GM21717 (cell line): ENCODE measurements around the gene EXOSC2.

Experiments
- ATAC-seq: cut with Tn5 transposase; IDR thresholded peaks from one replicate; pipeline ENCODE4 v1.9.1; 2021; ENCODE audit warnings: mild to moderate bottlenecking, moderate library complexity; ENCODE audit not compliant: unreplicated experiment

Gene EXOSC2, protein sequence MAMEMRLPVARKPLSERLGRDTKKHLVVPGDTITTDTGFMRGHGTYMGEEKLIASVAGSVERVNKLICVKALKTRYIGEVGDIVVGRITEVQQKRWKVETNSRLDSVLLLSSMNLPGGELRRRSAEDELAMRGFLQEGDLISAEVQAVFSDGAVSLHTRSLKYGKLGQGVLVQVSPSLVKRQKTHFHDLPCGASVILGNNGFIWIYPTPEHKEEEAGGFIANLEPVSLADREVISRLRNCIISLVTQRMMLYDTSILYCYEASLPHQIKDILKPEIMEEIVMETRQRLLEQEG

DNA sequence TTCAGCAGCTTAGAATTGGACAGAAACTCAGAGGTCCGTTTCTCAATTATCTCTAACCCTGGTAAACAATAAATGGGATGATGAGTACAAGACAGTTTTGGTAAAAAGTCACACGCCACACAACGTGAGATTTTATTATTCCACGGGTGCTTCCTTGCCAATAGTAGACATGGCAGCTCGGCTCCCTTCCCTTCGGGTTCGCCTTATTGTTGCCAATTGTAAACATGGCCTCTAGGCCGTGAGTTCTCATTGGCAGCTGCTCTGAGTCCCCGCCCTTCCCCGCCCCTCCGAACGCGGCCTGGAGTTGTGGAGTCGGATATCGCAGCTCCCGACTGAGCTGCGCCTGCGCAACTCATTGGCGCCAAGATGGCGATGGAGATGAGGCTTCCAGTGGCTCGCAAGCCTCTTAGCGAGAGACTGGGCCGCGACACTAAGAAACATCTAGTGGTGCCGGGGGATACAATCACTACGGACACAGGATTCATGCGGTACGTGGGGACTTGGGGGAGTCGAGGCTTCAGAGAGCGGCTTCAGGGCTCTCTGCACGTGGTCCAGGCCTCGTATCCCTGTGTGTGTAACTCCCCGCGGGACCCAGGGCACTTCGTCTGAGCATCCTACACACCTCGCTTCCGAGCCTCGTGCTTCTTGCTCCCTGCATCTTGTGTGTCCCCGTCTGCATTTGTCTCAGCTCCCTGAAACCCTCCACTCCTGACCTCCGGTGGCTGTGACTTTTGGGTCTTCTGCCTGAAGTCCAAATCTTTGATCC is at the start of gene EXOSC2:
Gene EXOSC2, plus strand, starts transcription at position 355 of the 766 bp plus-strand sequence. Its CDS starts 12 bp downstream, at position 367.
- ATAC-seq: peak; percentile 94

DNA sequence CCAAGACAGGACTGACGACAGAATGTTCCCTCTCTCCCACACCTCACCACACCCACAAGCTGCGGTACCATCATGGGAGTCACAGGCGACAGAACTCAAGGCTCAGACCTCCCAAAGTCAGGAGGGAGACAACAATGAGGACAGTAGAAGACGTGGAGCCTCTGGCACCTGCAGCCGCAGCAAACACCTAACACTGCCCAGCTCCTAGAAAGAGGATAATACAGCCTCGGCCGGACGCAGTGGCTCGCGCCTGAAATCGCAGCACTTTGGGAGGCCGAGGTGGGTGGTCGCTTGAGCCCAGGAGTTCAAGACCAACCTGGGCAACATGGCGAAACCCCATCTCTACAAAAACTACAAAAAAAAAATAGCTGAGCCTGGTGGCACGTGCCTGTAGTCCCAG is 42.4 kb upstream of the EXOSC2 start:
- ATAC-seq: no peak

- ATAC-seq: no peak
These were observed 41.8 kb upstream of the EXOSC2 start for GRCh38 chr9:130651752-130652151.

- ATAC-seq: no peak
These were observed 38.7 kb upstream of the EXOSC2 start for GRCh38 chr9:130654879-130655278.

GRCh38 chr9:130658893-130659698 is 34.5 kb upstream of the EXOSC2 start:
- no peak for ATAC-seq

- no peak for ATAC-seq
These were observed 33.8 kb upstream of the EXOSC2 start for GRCh38 chr9:130659699-130660248.

GRCh38 chr9:130660326-130660682 is 33.3 kb upstream of the EXOSC2 start:
- no peak for ATAC-seq

- ATAC-seq: no peak
These were observed 32.7 kb upstream of the EXOSC2 start for GRCh38 chr9:130660683-130661450.

GRCh38 chr9:130661451-130662098 is 32.0 kb upstream of the EXOSC2 start:
- no peak for ATAC-seq

DNA sequence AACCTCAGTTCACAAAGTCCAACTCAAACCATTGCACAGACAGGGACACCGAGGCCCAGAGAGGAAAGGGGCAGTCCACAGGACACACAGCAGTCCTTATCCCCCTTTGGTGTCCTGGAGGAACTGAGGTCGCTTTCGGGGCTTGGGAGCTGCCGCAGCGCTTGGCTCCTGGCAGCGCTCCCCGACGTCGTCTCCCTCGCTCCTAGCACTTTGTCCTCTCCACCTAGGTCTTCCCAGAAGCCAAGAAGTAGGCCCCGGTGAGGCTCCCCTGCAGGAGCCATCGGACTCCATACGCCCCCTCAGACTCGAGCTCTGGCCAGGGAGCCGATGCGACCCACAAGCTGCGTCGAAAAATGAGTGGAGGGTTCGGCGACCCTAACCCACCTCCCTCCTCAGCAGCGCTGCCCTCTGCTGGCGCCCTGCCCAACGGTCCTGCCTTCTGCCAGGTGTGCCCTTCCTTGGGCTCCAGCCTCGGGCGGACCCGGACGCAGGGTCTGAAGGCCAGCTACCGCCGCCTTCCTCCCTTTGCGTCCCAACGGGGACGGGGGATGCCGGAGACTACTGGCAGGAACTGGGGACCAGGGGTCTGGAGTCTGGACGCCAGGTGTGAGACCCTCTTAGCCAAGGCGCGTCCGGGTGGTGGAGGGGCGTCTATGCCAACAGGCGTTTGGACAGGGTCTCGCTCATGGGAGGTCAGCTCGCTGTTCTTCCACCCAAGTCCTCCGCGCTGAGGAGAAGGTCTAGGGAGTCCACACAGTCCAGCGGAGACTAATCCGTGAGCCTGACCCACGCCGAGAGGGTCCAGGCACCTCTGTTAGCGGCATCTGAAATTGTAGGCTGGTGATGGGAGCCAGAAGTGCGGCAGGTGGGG is 31.2 kb upstream of the EXOSC2 start:
- no peak for ATAC-seq

DNA sequence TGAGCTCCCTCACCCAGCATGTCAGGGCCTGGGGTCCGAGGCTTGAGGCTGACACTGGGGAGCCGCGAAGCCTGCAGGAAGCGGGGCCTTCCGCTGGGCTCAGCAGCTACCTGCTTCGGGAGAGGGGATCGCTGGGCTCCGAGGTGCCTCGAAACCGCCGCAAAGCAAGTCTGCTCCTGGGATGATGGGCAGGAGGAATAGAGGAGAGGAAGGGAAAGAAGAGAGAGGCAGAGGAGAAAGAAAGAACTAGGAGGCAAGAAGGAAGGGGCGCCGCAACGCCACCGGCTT is 30.7 kb upstream of the EXOSC2 start:
- ATAC-seq: no peak

GRCh38 chr9:130663258-130663976 is 30.2 kb upstream of the EXOSC2 start:
- ATAC-seq: no peak

- no peak for ATAC-seq
These were observed 29.7 kb upstream of the EXOSC2 start for GRCh38 chr9:130663977-130664250.

DNA sequence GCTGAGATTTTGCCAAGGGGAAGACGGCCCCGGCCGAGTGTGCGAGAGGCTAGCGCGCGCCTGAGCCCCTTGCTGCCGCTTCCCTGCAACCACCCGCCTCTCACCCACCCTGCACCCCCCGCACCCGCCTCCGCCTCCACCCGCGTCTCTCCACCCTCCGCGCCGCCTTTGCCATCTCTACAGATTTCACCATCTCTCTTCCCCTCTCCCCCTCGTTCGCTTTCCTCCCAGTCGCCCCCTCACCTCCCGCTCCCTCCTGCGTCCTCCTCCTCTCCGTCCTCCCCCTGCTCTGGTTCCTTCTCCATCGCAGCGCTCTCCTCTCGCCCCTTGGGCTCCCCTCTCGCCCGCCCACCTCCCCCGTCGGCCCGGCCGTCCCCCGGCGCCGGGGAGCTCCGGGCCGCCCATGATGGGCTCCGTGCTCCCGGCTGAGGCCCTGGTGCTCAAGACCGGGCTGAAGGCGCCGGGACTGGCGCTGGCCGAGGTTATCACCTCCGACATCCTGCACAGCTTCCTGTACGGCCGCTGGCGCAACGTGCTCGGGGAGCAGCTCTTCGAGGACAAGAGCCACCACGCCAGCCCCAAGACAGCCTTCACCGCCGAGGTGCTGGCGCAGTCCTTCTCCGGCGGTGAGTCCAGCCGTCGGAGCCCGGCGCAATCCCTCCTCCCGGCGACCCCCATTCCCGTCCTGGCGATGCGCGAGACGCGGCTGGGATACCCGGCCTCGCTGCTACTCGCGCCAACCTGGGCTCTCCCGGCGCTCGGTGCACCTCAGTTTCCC is 29.1 kb upstream of the EXOSC2 start, which contains the start of gene PRDM12:
Gene PRDM12, plus strand, starts transcription at position 344 of the 778 bp plus-strand sequence. Its CDS starts 60 bp downstream, at position 404.
- no peak for ATAC-seq

- no peak for ATAC-seq
These were observed 28.6 kb upstream of the EXOSC2 start for GRCh38 chr9:130665029-130665430.

DNA sequence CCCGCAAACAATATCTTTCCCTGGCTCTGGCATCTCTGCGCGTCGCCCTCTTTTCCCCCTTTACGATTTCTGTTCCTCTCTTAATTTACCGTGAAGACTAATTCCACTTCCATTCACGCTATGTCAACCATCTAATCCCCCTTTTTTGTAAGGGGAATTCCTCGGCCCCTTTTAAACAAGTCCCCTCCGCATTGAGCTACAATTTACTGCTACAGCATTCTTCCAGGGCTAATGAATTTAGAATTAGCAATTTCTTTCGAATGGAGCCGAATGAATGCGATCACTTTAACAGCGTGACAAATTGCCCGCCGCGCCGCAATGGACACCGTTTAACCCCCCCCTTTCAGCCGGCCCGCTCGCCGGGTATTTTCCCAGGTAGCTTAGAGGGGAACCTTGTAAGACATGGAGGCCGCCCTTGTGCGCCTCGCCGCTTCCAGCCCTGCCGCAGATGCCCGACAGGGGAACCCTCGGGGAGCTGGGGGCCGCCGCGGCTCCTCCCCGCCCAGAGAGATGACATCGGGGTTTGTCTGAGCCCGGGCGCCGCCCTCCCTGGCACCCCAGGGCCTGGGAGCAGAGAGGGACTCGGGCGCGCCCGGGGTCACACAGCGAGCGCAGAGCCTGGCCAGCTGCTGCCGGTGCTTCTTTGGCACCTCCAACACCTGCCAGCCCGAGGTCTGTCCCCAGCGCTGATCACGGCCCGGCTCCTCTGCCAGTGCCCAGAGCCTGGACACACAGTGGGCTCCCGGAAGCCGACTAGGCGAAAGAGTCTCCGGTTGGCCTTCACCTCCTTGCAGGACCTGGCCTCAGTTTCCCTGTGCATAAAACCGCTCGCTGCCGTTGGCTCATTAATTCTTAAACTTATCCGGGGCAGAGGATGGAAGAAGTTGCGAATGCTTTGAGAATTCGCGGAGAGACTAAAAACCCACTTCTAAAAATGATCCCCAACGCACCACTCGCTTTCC is 27.9 kb upstream of the EXOSC2 start:
- ATAC-seq: no peak
